ENCODE measurements around the gene COL8A1.

COL8A1 gene

DNA sequence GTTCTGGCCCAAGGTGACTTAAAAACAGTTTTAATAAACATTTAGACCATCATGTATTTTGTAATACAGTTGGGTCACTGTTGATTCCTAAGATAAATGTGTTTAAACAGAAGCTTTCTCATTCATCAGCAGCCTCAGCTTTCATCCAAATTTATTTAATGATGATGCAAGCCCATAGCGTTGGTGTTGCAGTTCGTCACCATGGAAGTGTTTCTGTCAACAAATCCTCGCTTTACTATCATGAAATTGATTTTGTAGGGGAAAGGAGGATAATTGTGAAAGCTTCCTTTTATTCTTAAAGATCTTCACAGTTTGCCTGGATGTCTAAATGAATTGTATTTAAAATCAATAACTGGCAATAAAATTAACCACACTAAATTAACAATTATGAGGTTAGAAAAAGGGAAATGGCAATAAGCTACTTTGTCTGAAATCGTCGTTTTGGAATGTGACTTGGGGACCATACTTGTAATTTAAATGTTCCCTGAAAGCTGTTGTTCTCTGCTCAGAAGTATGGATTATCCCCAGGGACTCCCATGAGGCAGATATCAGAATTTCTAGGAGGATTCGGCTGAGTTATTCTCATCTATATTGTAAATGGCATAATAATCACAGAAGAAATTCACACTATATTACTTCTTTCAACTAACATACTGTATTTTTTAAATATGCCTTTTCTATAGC is 208.2 kb downstream of the COL8A1 start:
- TF ChIP-seq ZBTB7A (IDR thresholded peaks at IDR 0.05; ENCODE audit: low read depth) (no peak), RAD21 (IDR thresholded peaks at IDR 0.05; ENCODE audit: low read depth) (no peak), TEAD4 (IDR thresholded peaks at IDR 0.05) (no peak), FOXM1 (IDR thresholded peaks at IDR 0.05; ENCODE audit: borderline replicate concordance, low read depth) (no peak), YY1 (IDR thresholded peaks at IDR 0.05; ENCODE audit: low read depth) (no peak), EGR1 (IDR thresholded peaks at IDR 0.05) (no peak), USF1 (IDR thresholded peaks at IDR 0.05) (no peak), EP300 (IDR thresholded peaks at IDR 0.05; ENCODE audit: borderline replicate concordance) (no peak), CEBPB (IDR thresholded peaks at IDR 0.05) (no peak)
- TF ChIP-seq, protein P1, sequence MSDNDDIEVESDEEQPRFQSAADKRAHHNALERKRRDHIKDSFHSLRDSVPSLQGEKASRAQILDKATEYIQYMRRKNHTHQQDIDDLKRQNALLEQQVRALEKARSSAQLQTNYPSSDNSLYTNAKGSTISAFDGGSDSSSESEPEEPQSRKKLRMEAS (IDR thresholded peaks at IDR 0.05): no peak
- TF ChIP-seq, protein P2, sequence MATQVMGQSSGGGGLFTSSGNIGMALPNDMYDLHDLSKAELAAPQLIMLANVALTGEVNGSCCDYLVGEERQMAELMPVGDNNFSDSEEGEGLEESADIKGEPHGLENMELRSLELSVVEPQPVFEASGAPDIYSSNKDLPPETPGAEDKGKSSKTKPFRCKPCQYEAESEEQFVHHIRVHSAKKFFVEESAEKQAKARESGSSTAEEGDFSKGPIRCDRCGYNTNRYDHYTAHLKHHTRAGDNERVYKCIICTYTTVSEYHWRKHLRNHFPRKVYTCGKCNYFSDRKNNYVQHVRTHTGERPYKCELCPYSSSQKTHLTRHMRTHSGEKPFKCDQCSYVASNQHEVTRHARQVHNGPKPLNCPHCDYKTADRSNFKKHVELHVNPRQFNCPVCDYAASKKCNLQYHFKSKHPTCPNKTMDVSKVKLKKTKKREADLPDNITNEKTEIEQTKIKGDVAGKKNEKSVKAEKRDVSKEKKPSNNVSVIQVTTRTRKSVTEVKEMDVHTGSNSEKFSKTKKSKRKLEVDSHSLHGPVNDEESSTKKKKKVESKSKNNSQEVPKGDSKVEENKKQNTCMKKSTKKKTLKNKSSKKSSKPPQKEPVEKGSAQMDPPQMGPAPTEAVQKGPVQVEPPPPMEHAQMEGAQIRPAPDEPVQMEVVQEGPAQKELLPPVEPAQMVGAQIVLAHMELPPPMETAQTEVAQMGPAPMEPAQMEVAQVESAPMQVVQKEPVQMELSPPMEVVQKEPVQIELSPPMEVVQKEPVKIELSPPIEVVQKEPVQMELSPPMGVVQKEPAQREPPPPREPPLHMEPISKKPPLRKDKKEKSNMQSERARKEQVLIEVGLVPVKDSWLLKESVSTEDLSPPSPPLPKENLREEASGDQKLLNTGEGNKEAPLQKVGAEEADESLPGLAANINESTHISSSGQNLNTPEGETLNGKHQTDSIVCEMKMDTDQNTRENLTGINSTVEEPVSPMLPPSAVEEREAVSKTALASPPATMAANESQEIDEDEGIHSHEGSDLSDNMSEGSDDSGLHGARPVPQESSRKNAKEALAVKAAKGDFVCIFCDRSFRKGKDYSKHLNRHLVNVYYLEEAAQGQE (IDR thresholded peaks at IDR 0.05; ENCODE audit: low read depth): no peak

- no peak for TF ChIP-seq TAF1 (IDR thresholded peaks at IDR 0.05; ENCODE audit: low read depth)
- no peak for TF ChIP-seq TEAD4 (IDR thresholded peaks at IDR 0.05)
- TF ChIP-seq, protein P2 (IDR thresholded peaks at IDR 0.05; ENCODE audit: low read depth): no peak
- no peak for TF ChIP-seq NFIC (IDR thresholded peaks at IDR 0.05)
- TF ChIP-seq EP300 (IDR thresholded peaks at IDR 0.05; ENCODE audit: borderline replicate concordance): no peak
- TF ChIP-seq RAD21 (IDR thresholded peaks at IDR 0.05; ENCODE audit: low read depth): no peak
Measured at GRCh38 chr3:99848433-99848832, 210.0 kb downstream of the COL8A1 start.
